HL-60/S4 (cell line): ENCODE results near the gene LCE1F.

ENCODE experiments used
- in situ Hi-C: fragments of 300-500 bp; cut with MboI; formaldehyde crosslinking; loops from 2 replicates; pipeline ENCODE4 v1.14.3; 2022; ENCODE audit warnings: low sequenced_read_pairs

The LCE1F gene

GRCh38 chr1:152770411-152770810 lies 4.5 kb upstream of the LCE1F start:
- in situ Hi-C loops = no loop called here

- in situ Hi-C loops = no loop called here
Measured at GRCh38 chr1:152776361-152776760, 1.4 kb downstream of the LCE1F start.

- in situ Hi-C loops = no loop called here
Measured at GRCh38 chr1:152777510-152778137, 2.7 kb downstream of the LCE1F start.

GRCh38 chr1:152783095-152783494 lies 8.2 kb downstream of the LCE1F start:
- in situ Hi-C loops = no loop called here

DNA sequence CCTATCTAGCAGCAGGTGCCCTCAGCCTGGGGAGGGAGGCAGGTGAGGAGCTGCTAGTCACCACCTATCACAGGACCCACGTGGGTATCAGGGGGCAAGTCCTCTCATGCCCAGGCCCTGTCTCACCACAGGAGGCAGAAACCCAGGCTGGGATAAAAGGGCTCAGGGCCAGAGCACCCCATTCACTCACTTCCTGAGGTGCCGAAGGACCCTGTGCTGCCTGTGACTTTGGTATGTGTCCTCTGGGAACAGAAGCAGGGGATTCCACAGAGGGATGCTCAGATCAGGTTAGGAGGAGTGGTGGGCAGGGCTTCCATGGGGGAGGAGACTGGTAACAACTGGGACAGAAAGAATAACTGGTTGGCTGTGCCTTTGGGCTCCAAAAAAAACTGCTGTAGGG lies 11.1 kb downstream of the LCE1F start, which contains the start of gene LCE1E:
TSS of gene LCE1E (plus strand) at position 181 of the 400 bp plus-strand sequence. CDS start 1,043 bp downstream, outside the sequence.
- in situ Hi-C loops = no loop called here

DNA sequence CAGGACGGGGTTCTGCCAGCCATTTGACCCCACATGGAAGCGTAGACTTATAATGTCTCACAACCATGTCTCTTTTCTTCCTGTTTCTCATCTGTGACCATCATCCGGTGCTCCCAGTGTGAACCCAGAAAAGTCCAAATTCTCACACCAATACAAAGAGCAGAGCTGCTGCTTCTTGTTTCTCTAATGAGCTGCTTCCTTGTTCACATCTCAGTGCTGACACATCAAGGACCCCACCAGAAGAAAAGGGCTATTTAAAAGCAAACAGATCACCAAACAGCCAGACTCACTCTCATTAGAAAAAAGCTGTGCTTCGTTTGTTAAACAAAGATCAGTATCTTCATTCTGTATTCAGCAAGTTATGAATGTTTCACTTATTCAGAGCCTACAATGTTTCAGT lies 20.7 kb downstream of the LCE1F start:
- in situ Hi-C loops = no loop called here

DNA sequence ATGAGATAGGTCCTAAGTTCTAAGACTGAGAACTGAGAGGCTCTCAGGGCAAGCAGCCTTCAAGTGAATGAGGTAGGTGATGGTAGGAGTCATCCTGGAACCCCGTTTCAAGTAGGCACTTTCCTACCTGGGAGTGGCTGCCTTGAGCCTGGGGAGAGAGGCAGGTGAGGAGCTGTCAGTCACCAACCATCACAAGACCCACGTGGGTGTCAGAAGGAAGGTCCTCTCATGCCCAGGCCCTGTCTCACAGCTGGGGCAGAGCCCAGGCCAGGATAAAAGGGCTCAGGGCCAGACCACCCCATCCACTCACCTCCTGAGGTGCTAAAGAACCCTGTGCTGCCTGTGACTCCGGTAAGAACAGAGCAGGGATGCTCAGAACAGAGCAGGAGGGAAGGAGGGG lies 21.5 kb downstream of the LCE1F start, which contains the start of gene LCE1D:
TSS of gene LCE1D (plus strand) at position 301 of the 400 bp plus-strand sequence. CDS start 1,074 bp downstream, outside the sequence.
- in situ Hi-C loops = no loop called here

DNA sequence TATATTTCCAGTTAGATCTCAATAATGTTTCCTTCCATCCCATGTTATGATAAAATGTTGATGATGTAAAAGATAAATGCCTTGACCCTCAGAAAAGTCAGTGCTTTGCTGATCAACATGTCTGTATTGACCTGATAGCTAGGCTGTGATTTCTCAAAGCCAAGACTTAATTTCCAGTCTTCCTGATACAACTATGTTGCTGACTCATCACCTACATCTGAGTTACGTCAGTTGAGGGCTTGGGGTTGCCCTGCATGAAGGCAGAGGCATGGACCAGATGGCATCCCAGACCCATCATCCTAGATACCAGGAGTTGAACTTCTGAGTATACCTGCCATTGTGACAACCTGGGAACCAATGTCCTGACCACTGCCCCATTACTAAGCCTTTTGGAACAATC lies 26.4 kb downstream of the LCE1F start:
- in situ Hi-C loops = no loop called here

DNA sequence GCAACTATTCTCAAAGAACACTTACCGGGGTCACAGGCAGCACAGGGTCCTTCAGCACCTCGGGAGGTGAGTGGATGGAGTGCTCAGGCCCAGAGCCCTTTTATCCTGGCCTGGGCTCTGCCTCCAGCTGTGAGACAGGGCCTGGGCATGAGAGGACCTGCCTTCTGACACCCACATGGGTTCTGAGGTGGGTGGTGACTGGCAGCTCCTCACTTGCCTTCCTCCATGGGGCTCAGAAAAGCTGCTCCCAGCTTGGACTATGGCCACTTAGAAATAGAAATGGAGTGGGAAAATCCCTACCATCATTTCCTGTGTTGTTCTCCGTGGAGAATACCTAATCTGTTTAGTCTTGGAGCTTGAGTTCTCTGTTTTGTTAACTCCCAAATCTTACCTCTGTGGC lies 31.6 kb downstream of the LCE1F start, which contains the start of gene LCE1C:
TSS of gene LCE1C (minus strand) at position 76 of the 400 bp plus-strand sequence. CDS start 1,173 bp downstream, outside the sequence.
- in situ Hi-C loops = no loop called here

- in situ Hi-C loops = no loop called here
Measured at GRCh38 chr1:152811050-152811449, 36.1 kb downstream of the LCE1F start.

- in situ Hi-C loops = no loop called here
Measured at GRCh38 chr1:152811671-152812070, 36.7 kb downstream of the LCE1F start, which contains the start of gene LCE1B. Gene LCE1B (plus strand): TSS chr1:152811971. CDS start chr1:152812447, 476 bp downstream.

DNA sequence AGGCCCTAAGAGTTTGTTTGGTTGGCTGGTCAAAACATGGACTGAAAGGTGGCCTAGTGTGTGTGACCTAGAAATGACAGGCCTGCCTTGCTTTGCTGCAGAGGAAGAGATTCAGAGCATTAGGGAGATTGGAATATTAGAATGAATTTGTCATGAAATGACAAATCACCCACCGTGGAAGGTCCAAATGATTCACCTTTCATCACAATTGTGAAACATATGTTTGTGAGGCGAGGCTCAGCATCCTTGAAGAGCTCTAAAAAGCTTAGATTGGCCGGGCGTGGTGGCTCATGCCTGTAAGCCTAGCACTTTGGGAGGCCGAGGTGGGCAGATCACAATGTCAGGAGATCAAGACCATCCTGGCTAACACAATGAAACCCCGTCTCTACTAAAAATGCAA lies 42.4 kb downstream of the LCE1F start:
- in situ Hi-C loops = no loop called here

DNA sequence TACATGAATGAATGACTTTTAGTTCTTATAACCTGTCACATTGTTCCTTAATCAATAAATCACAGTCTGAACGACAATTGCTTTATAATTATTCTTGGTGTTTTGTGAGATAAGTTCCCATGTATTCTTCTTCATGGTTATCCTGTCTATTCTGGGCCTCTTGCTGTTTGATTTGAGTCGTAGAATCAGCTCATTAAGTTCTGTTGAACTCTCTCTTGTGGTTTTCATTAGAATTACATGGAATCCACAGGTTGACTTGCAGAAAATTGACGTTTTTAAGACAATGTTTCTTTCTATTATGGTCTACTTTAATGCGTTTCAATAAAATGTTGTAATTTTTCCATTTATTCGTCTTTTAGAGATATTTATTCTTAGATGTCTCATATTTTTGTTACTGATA lies 48.4 kb downstream of the LCE1F start:
- in situ Hi-C loops = no loop called here

- in situ Hi-C loops = no loop called here
Measured at GRCh38 chr1:152824964-152825363, 50.0 kb downstream of the LCE1F start.
